GM19193 (cell line): ENCODE data around the gene WDR26.

Source experiments
- POLR2A ChIP-seq: IDR thresholded peaks from 4 replicates; pipeline ENCODE4 v1.6.1; 2011; ENCODE audit not compliant: insufficient read depth, insufficient read length; ENCODE audit errors: extremely low read depth

Gene WDR26

DNA sequence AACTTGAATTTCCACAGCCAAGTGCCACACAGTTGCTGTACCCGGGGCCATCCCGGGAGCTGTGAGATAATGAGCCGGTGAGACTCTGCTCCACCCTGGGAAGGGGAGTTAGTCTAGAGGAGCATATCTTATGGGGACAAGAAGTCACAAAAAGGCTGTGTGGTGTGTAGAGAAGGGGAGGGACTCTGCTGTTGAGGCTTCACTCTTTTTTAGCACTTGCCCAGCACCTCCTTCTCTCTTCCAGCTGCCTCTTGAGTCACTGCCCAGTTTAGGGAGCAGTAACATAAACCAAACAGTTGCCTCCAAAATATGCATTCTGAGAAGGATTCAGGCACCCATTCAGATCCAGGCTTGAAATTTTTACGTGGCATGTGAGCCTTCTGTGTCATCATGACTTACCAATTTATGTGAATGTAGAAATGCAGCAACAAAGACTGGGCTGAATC, 744 bp upstream of the WDR26 start:
- TF ChIP-seq POLR2A = no peak

DNA sequence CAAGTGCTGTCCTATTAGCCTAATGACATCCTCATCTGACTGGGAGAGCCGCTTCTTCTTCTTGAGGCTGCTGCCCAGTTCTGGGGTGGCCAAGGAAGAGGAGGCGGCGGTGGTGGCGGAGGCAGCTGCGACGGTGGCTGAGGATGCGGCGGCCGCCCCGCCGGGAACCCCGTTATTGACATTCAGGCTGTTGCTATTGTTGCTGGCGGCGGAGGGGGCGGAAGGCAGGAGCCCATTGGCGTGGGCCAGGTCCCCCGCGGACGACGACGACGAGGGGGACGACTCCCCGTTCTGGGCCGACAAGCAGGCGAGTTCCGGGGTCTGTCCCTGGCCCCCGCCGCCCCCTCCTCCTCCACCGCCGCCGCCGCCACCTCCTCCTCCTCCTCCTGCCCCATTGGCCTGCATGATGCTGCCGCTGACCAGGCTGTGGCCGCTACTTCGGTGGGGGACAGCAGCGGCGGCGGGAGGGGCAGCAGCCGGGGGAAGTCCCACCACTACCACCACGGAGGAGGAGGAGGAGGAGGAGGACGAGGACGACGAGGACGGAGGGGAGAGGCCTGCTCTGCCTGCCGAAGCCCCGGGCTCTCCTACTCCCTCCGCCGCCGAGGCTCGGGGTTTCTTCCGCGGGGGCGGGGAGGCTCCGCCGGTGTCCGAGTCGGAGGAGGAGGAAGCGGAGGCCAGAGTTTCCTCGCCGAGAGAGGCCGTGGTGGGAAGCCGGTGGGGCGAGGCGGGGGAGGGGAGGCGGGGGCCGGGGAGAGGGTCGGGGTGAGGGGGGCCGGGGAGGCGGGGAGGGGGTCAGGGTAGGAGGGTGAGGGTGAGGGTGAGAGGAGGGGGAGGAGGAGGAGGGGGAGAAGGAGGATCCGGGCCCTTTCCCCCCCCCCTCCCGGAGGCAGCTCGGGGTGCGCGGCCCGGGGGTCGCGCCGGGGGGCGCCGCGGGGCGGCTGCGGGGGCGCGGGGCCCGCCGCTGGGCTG, 610 bp downstream of the WDR26 start:
- TF ChIP-seq POLR2A = no peak

DNA sequence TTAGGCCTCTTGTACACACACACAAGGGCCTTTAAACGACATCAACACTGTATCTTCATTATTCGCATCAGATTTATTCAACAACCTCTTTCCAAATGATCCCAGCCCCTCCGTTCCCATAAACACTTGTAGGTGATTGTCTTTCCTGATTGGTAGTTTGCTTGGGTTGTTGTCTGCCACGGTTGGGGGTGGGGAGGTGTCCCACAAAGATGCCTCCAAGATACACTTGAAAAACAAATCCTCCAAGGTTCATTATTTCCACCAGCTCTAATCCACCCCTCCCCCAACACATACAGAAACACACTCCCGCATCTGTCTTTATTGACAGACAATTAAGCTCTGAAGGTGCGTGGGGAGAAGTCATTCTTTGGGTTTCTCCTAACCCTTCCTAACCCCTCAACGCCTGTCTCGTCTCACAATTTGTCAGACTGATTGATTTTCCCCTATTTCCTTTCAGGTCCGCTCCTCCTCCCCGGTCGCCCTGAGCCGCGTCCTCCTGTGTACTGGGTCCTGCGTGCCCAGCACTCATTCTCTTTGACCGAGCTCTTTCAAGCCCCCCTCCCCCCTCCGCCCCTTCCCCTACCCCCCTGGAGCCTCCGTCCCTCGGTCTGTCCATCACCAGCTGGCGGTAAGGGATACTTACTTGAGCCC, 1.4 kb downstream of the WDR26 start:
- TF ChIP-seq POLR2A = no peak

- TF ChIP-seq POLR2A = no peak
Observed at GRCh38 chr1:224432672-224433040, 1.9 kb downstream of the WDR26 start.

DNA sequence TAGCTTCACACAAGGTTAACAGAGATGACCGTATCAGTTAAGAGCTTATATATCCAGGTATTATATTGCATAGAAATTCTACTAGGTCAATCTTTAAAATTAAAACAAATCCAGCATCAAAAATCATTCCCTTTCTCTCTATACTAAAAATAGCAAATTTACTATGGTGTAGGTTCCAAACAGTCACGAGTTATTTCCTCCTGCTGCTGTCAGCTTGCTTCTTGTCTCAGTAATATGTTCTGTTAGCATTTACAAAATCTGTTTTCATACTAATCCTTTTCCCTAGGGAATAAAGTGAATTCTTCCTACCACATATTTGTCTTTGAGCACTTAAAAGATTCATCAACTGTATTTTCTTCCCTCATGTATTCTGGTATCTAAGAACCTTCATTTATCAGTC, 2.5 kb downstream of the WDR26 start:
- TF ChIP-seq POLR2A = no peak

DNA sequence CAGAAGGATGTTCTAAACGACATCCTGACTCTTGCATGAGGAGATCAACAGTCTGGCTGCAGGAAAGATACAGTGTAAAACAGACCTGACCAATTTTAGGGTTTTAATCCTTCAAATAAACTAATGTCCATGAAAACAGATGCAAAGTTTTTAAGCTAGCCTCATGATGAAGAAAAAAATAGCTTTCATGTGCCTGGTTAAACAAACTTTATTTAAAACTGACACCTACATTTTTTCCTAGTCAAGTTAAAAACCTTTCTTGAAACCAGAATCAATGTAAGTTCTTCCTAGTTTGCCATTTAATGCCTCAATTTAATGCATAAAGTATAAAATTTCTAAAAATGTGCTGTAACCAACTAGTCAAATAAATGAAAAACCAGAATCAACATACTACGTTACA, 2.9 kb downstream of the WDR26 start:
- TF ChIP-seq POLR2A = no peak

- TF ChIP-seq POLR2A = no peak
Observed at GRCh38 chr1:224430511-224431113, 4.0 kb downstream of the WDR26 start.

GRCh38 chr1:224429616-224430326, 4.8 kb downstream of the WDR26 start:
- TF ChIP-seq POLR2A = no peak

- no peak for TF ChIP-seq POLR2A
Observed at GRCh38 chr1:224427346-224427745, 7.3 kb downstream of the WDR26 start.

DNA sequence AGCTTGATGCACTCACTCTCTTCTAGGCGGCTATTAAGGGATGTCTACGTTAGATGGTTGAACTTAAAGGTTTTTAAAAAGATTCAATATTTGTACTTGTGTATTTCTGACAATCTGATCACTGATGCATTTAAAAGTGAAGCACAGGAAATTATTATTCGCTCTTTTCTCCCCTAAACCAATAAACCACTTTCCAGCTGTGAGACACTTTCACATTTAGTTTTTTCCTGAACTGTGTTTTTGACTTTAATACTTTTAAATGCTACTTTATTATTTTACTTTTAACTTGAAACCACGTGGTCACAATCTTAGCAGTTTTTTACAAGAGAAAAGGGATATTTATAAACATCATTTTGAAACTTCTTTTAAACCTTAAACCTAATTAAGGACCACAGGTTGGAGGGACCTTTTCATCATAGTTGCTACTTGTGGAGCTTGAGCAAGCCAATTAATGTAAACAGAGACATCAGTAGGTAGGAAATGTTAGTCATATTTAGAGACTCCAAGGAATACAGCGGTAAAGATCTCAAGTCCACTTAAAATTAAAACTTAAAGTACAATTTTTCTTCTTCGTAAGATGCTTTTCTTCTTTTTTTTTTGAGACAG, 9.2 kb downstream of the WDR26 start:
- no peak for TF ChIP-seq POLR2A

- no peak for TF ChIP-seq POLR2A
Observed at GRCh38 chr1:224420106-224420505, 14.5 kb downstream of the WDR26 start.

GRCh38 chr1:224411766-224412165, 22.8 kb downstream of the WDR26 start:
- TF ChIP-seq POLR2A = no peak

GRCh38 chr1:224408294-224408590, 26.4 kb downstream of the WDR26 start:
- TF ChIP-seq POLR2A = no peak

- TF ChIP-seq POLR2A = no peak
Observed at GRCh38 chr1:224407571-224408293, 26.9 kb downstream of the WDR26 start.

GRCh38 chr1:224406216-224406615, 28.4 kb downstream of the WDR26 start:
- TF ChIP-seq POLR2A = no peak

- TF ChIP-seq POLR2A = no peak
Observed at GRCh38 chr1:224405604-224405970, 29.0 kb downstream of the WDR26 start.
